GM12878 (cell line): ENCODE measurements around the gene GLTP. TPM values are rescaled to one million over a fixed set of nuclear protein-coding genes. Genes with fewer than 3 reads are reported as not detected.
A peak's percentile ranks its signal among the peaks of the same experiment; 100 is the strongest.

Experiments used
- ATF7 ChIP-seq: fragments of 450-650 bp; IDR thresholded peaks from 2 replicates; pipeline ENCODE4 v1.6.1; 2016; ENCODE audit warnings: low read depth, mild to moderate bottlenecking
- BCL11A ChIP-seq: IDR thresholded peaks from 2 replicates; pipeline ENCODE4 v1.6.1; 2011; ENCODE audit warnings: low read depth, low read length
- CBFB ChIP-seq: IDR thresholded peaks from 2 replicates; pipeline ENCODE4 v1.6.1; 2016; ENCODE audit warnings: antibody characterized with exemption, low read depth
- DPF2 ChIP-seq: fragments of 450-650 bp; IDR thresholded peaks from 2 replicates; pipeline ENCODE4 v1.6.1; 2017; ENCODE audit warnings: mild to moderate bottlenecking
- ELK1 ChIP-seq: IDR thresholded peaks from 2 replicates; pipeline ENCODE4 v1.6.1; 2012; ENCODE audit warnings: low read depth, low read length, improper control_type of control experiment
- ETV6 ChIP-seq, 2 experiments: fragments of 450-650 bp in 1 of 2; IDR thresholded peaks in 1 of 2; conservative IDR thresholded peaks in 1 of 2; 2 replicates each; pipeline ENCODE4 v1.6.1; 2014; ENCODE audit warnings: antibody characterized with exemption in 1 of 2, borderline replicate concordance in 1 of 2, low read depth in 1 of 2, mild to moderate bottlenecking in 1 of 2, moderate library complexity in 1 of 2
- FOXK2 ChIP-seq: fragments of 450-650 bp; IDR thresholded peaks from 2 replicates; pipeline ENCODE4 v1.6.1; 2017; ENCODE audit warnings: mild to moderate bottlenecking, moderate library complexity
- GATAD2B ChIP-seq: fragments of 450-650 bp; conservative IDR thresholded peaks from 2 replicates; pipeline ENCODE4 v1.6.1; 2017; ENCODE audit warnings: low read depth, mild to moderate bottlenecking, moderate library complexity
- HDGF ChIP-seq: fragments of 450-650 bp; IDR thresholded peaks from 2 replicates; pipeline ENCODE4 v1.6.1; 2016; ENCODE audit warnings: antibody characterized with exemption
- JUND ChIP-seq: IDR thresholded peaks from 2 replicates; pipeline ENCODE4 v1.6.1; 2012; ENCODE audit warnings: low read depth, mild to moderate bottlenecking, low read length, improper control_type of control experiment, moderate library complexity
- MYB ChIP-seq: fragments of 150-350 bp; IDR thresholded peaks from 2 replicates; pipeline ENCODE4 v1.6.1; 2014; ENCODE audit warnings: mild to moderate bottlenecking, low read depth, low read length, borderline replicate concordance
- NKRF ChIP-seq: fragments of 450-650 bp; conservative IDR thresholded peaks from 2 replicates; pipeline ENCODE4 v1.6.1; 2017; ENCODE audit warnings: mild to moderate bottlenecking, moderate library complexity
- NRF1 ChIP-seq: conservative IDR thresholded peaks from 2 replicates; pipeline ENCODE4 v1.6.1; 2011; ENCODE audit warnings: mild to moderate bottlenecking, low read depth, low read length, improper control_type of control experiment
- POLR2A ChIP-seq: IDR thresholded peaks from 2 replicates; pipeline ENCODE4 v1.6.1; 2011; ENCODE audit warnings: low read depth, mild to moderate bottlenecking, low read length
- RB1 ChIP-seq: fragments of 450-650 bp; formaldehyde crosslinking; IDR thresholded peaks from 2 replicates; pipeline ENCODE4 v1.6.1; 2017; ENCODE audit warnings: mild to moderate bottlenecking, borderline replicate concordance
- RELA ChIP-seq: fragments of 450-650 bp; IDR thresholded peaks from 2 replicates; pipeline ENCODE4 v1.8.0; 2014; ENCODE audit warnings: borderline replicate concordance; ENCODE audit not compliant: partially characterized antibody
- RFX5 ChIP-seq: IDR thresholded peaks from 2 replicates; pipeline ENCODE4 v1.6.1; 2011; ENCODE audit warnings: low read depth, low read length, improper control_type of control experiment
- SIN3A ChIP-seq: IDR thresholded peaks from 2 replicates; pipeline ENCODE4 v1.6.1; 2012; ENCODE audit warnings: low read depth, low read length, improper control_type of control experiment
- SIX5 ChIP-seq: IDR thresholded peaks from 2 replicates; pipeline ENCODE4 v1.6.1; 2011; ENCODE audit warnings: mild to moderate bottlenecking, low read depth, low read length, moderate library complexity; ENCODE audit not compliant: severe bottlenecking
- SREBF1 ChIP-seq: IDR thresholded peaks from 2 replicates; pipeline ENCODE4 v1.6.1; 2012; ENCODE audit warnings: mild to moderate bottlenecking, low read length
- STAT1 ChIP-seq: fragments of 450-650 bp; conservative IDR thresholded peaks from 2 replicates; pipeline ENCODE4 v1.6.1; 2014; ENCODE audit warnings: antibody characterized with exemption, mild to moderate bottlenecking
- TAF1 ChIP-seq: IDR thresholded peaks from 2 replicates; pipeline ENCODE4 v1.6.1; 2011; ENCODE audit warnings: mild to moderate bottlenecking, low read depth, low read length, borderline replicate concordance
- YBX1 ChIP-seq: fragments of 450-650 bp; IDR thresholded peaks from 2 replicates; pipeline ENCODE4 v1.6.1; 2016; ENCODE audit warnings: antibody characterized with exemption
- polyA plus RNA-seq, 11 experiments: library from polyadenylated mRNA; depleted of rRNA in 4 of 11; unstranded in 6 of 11; stranded (reverse) in 5 of 11; fragments of >200 nt; fragmentation: Nextera tagmentation in 4 of 11; fragmentation: Illumina TruSeq in 1 of 11; extraction: Ambion mirVana in 4 of 11; extraction: Trizol in 1 of 11; gene quantifications; 1 replicate in 1 of 11; 2 replicates in 10 of 11; pipeline versions ENCODE4 v1.2.1 to v1.2.3, GENCODE V29; 2011 to 2016; ENCODE audit warnings: inconsistent platforms in 2 of 11, missing spikeins in 2 of 11, low read depth in 1 of 11
- total RNA-seq, 4 experiments: library from RNA; depleted of rRNA in 3 of 4; stranded (reverse); fragments of >200 nt in 3 of 4; fragmentation: Illumina TruSeq in 1 of 4; extraction: Trizol in 1 of 4; gene quantifications; 2 replicates each; pipeline versions ENCODE4 v1.2.1 to v1.2.3, GENCODE V29; 2013 to 2021
- TF ChIP-seq, protein P1 (sequence below): fragments of 450-650 bp; formaldehyde crosslinking; IDR thresholded peaks from 2 replicates; pipeline ENCODE4 v1.4.0; 2022; ENCODE audit warnings: mild to moderate bottlenecking, moderate library complexity
- TF ChIP-seq, protein P2 (sequence below): IDR thresholded peaks from 2 replicates; pipeline ENCODE4 v1.6.1; 2012; ENCODE audit warnings: low read length, inconsistent platforms

Gene GLTP
- total and polyA plus RNA-seq, 10 of the 15 experiments (the other 5 are each of a cell fraction or from before 2014, with no cell fraction given) = 16.8 to 44.0 (median 25.3) TPM

GRCh38 chr12:109844983-109845823 lies 35.1 kb downstream of the GLTP start (continued):
- no peak for TF ChIP-seq POLR2A
- 0 out of 2 replicates have a peak, but pooled peaks have one; percentile 44 for TF ChIP-seq GATAD2B
- peak; percentile 83 for TF ChIP-seq RELA
- no peak for TF ChIP-seq MYB
- no peak for TF ChIP-seq CBFB
- TF ChIP-seq SIX5 = no peak
- no peak for TF ChIP-seq SREBF1
- no peak for TF ChIP-seq TAF1
- TF ChIP-seq, protein P1, sequence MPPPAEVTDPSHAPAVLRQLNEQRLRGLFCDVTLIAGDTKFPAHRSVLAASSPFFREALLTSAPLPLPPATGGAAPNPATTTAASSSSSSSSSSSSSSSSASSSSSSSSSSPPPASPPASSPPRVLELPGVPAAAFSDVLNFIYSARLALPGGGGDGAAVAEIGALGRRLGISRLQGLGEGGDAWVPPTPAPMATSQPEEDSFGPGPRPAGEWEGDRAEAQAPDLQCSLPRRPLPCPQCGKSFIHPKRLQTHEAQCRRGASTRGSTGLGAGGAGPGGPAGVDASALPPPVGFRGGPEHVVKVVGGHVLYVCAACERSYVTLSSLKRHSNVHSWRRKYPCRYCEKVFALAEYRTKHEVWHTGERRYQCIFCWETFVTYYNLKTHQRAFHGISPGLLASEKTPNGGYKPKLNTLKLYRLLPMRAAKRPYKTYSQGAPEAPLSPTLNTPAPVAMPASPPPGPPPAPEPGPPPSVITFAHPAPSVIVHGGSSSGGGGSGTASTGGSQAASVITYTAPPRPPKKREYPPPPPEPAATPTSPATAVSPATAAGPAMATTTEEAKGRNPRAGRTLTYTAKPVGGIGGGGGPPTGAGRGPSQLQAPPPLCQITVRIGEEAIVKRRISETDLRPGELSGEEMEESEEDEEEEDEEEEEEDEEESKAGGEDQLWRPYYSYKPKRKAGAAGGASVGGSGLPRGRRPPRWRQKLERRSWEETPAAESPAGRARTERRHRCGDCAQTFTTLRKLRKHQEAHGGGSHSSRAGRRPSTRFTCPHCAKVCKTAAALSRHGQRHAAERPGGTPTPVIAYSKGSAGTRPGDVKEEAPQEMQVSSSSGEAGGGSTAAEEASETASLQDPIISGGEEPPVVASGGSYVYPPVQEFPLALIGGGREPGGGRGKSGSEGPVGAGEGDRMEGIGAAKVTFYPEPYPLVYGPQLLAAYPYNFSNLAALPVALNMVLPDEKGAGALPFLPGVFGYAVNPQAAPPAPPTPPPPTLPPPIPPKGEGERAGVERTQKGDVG = no peak
- peak; percentile 86 for TF ChIP-seq RB1
- TF ChIP-seq ATF7 = no peak
- no peak for TF ChIP-seq ETV6 (conservative IDR thresholded peaks at IDR 0.05 in 1 of 2, IDR thresholded peaks at IDR 0.05 in 1 of 2; ENCODE audit: borderline replicate concordance in 1 of 2, low read depth in 1 of 2)
- no peak for TF ChIP-seq ELK1
- TF ChIP-seq BCL11A = no peak
- TF ChIP-seq YBX1 = no peak
- peak; percentile 80 for TF ChIP-seq NRF1
- TF ChIP-seq, protein P2, sequence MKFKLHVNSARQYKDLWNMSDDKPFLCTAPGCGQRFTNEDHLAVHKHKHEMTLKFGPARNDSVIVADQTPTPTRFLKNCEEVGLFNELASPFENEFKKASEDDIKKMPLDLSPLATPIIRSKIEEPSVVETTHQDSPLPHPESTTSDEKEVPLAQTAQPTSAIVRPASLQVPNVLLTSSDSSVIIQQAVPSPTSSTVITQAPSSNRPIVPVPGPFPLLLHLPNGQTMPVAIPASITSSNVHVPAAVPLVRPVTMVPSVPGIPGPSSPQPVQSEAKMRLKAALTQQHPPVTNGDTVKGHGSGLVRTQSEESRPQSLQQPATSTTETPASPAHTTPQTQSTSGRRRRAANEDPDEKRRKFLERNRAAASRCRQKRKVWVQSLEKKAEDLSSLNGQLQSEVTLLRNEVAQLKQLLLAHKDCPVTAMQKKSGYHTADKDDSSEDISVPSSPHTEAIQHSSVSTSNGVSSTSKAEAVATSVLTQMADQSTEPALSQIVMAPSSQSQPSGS = no peak
- TF ChIP-seq DPF2 = 0 out of 2 replicates have a peak, but pooled peaks have one; percentile 8
- no peak for TF ChIP-seq STAT1
- TF ChIP-seq JUND = 0 out of 2 replicates have a peak, but pooled peaks have one; percentile 28
- TF ChIP-seq NKRF = no peak
- peak; percentile 87 for TF ChIP-seq HDGF
- TF ChIP-seq RFX5 = no peak
- no peak for TF ChIP-seq SIN3A
- TF ChIP-seq FOXK2 = no peak
